IPS-NIHi11 (cell line): Measurements from ENCODE around the gene GAPDHS.

ENCODE experiments used
- DNase-seq: peaks from one replicate; pipeline ENCODE4 v3.0.0; 2012; ENCODE audit warnings: mixed read lengths, low spot score

Gene GAPDHS

DNA sequence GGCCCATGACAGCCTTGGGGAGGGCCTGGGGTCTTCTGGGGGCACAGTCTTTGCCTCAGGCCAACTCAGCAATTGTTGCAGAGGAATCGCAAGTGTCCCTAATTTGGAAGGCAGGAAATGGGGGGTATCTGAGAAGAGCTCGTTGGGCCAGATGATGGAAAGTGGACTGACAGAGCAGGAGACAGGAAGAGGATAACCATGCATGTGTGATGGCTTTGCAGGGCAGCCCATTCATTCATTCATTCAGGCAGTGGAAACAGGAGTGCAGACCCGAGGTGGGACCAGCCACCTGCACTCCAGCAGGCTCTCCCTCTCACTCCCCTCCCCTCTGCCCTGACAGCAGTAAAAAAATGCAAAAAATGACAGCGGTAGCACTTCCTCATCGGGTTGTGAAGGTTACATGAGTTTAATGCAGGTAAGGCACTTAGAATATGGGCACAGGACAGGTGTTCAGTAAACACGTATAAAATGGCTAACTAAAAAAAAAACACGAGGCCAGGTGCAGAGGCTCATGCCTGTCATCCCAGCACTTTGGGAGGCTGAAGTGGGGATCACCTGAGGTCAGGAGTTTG lies 7.2 kb downstream of the GAPDHS start:
- no peak for DNase-seq

DNA sequence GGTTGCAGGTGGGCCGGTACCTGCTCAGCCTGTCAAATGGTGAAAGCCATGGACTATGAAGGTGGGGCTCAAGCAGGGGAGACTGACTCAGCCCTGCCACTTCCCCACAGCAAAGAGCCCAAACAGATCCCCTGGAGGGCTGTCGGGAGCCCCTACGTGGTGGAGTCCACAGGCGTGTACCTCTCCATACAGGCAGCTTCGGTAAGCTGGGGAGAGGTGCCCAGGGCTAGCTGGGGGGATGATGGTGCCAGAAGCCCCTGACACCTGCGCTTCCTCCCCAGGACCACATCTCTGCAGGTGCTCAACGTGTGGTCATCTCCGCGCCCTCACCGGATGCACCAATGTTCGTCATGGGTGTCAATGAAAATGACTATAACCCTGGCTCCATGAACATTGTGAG lies 9.0 kb downstream of the GAPDHS start:
- DNase-seq, result no peak

DNA sequence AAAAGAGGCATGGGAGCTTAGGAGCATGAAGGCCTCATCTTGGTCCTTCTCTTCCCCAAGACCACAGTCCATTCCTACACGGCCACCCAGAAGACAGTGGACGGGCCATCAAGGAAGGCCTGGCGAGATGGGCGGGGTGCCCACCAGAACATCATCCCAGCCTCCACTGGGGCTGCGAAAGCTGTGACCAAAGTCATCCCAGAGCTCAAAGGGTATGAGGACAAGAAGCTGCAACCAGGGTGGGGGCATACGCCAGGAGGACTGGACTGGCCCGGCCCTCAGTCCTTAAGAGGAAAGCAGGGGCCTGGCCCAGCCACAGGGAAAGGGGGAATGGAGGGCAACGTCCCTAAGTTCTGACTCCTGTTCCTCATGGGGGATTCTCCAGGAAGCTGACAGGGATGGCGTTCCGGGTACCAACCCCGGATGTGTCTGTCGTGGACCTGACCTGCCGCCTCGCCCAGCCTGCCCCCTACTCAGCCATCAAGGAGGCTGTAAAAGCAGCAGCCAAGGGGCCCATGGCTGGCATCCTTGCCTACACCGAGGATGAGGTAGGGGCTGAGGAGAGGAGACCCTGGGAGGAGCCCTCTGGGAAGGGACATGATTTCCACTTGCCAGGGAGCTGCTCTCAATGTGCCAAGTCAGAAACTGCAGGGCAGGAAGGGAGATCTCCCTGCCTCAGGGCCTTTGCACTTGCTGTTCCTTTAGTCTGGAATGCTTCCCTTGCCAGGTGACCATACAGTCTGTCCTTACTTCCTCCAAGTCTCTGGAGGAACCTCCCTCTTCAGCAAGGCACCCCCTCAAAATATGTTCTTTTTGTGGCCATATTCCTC lies 10.2 kb downstream of the GAPDHS start:
- DNase-seq, result no peak

DNA sequence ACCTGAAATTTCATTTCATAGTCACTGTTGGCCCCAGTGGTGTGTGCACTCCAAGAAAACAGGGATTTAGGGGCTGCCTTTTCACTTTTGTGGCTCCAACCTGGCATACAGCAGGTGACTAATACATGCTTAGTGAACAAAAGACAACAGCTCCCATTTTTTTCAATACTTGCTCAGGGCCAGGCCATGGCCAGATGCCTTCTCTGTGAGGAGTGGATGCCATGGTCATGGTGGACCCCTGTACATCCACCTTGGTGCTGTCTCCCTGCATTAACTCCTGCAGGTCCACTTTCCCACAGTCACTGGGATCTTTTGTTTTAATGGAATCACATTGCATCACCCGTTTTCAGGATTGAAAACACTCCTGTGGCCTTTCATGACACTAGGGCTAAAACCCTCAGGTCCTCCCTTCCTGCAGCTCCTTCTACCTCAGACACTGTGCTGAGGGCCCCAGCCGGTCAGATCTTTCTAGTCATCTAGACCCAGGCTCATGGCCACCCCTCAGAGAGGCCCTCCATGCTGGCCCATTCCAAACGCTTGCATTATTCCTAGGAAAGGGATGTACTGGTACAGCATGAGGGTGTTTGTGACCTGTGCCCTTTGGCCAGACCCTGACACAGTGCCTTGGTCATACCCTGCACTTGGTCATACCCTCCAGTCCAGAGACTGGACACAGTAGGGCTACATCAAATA lies 11.0 kb downstream of the GAPDHS start:
- no peak for DNase-seq

DNA sequence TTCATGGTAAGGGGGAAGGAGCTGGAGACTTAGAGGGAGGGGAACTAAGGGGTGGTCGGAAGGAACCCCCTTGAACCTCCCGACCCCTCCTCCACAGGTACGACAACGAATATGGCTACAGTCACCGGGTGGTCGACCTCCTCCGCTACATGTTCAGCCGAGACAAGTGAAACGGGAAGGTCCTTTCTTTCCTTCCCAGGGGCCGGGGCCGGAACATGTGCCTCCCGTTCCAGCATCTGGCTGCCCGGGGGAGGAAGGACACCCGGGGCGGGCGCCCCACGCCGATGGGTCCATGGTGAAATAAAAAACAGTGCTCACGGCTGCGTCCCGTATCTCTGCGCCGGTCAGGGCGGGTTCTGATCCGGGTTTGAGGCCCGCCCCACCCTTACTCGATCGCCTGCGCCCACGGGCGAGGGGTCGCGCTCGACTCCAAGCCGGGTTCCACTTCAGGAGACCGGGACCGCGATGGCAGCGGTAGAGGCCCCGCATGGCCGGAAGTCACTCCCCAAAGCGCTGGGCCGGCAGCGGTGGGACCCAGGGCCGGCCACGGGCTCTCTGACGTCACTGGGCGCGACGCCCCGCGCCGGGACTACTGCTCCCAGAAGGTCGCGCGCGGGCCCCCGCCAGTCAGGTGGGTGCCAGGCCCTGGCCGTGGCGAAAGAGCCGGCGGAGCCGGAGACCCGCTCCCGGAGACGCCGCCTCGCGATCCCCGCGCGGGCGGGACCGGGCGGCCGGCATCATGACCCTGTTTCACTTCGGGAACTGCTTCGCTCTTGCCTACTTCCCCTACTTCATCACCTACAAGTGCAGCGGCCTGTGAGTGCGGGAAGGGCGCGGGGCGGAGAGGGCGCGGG lies 12.0 kb downstream of the GAPDHS start, which contains the start of gene TMEM147:
Gene TMEM147 (plus strand): TSS at position 626 of the 854 bp plus-strand sequence. CDS start 114 bp downstream, at position 740.
- DNase-seq, result peak; percentile 100

DNA sequence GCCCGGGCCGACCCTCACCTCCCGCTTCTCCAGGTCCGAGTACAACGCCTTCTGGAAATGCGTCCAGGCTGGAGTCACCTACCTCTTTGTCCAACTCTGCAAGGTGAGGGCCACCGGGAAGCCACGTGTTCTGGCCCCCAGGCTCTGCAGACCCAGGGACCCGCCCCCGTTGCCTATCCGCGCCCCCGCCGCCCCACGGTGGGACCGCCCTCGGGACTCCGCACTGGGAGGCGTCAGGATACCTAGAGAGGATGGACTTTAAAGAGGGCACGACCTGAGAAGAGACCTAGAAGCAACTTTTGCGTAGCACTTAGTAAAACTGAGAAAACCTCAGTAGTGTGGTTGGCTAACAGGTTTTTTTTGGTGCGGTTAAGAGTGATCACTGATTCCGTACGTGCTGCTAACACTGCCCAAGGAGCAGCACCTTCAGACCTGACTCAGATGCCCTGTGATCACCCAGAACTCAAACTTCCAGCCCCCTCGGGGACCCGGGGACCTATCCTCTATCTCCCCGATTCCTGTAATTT lies 12.7 kb downstream of the GAPDHS start:
- peak; percentile 70 for DNase-seq

DNA sequence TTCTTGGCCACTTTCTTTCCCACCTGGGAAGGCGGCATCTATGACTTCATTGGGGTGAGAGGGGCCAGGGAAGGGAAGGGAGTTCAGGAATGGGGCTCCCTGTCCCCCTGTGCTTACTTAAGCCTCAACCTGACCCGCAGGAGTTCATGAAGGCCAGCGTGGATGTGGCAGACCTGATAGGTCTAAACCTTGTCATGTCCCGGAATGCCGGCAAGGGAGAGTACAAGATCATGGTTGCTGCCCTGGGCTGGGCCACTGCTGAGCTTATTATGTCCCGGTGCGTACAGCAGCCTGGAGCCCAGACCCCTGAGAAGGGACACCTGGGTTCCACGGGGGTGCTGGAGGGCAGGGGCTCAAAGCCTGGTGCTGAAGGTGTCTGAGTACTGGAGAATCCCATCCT lies 13.3 kb downstream of the GAPDHS start:
- DNase-seq, result no peak

DNA sequence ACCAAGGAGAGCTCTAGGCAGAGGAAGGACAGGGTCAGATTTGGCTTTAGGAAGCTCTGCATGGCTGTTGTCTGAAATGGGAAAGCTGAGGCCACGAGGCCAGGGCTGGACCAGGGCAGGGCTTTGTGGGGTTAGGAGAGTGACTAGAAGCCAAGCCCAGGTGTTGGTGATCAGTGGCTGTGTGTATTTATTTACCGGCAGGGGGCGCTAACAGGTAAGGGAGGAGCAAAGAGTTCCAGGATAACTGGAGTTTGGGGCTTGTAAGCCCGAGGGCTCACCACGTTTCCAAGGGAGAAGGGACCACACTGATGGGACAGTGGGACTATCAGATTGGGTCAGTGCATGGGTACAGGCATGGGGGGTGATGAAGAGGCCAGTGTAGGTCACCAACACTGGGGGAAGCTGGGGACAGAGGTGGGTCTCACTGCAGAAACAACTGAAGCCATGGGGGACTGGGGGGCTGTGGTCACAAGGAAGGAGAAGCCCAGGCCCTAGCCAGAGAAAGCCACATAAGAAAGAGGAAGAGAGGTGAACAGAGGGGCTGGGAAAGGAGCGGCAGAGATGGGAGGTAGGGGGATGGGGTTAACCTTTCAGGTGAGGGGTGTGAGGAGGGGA lies 16.0 kb downstream of the GAPDHS start:
- peak; percentile 79 for DNase-seq

DNA sequence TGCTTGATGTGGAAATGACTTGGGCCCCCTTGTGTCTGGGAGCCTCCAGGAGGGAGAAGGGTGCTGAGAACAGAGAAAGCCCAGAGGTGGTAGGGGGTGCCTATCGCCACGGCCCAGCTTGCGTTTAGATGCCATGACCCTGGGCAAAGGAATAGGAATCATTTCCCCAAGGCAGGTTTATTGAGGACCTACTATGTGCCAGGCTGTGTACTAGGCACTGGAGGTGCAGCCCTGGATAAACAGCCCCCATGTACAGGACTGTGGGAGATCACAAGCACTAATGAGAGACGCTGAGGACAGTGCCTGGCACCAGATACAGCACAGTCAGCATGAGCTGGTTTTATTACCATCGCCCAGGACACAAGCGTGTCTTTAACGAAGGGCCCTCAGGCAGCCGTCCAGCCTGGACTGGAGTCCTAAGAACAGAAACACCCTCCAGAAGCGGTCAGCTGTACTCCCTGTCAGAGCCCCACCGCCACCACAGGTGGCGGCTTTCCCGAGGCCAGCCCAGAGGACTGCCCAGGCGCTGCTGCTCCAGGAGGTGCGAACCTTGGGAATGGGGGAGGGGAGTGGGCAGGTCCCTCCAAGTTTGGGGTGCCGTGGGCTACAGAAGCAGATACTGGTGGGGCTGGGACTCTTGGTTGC lies 16.7 kb downstream of the GAPDHS start:
- DNase-seq, result no peak

DNA sequence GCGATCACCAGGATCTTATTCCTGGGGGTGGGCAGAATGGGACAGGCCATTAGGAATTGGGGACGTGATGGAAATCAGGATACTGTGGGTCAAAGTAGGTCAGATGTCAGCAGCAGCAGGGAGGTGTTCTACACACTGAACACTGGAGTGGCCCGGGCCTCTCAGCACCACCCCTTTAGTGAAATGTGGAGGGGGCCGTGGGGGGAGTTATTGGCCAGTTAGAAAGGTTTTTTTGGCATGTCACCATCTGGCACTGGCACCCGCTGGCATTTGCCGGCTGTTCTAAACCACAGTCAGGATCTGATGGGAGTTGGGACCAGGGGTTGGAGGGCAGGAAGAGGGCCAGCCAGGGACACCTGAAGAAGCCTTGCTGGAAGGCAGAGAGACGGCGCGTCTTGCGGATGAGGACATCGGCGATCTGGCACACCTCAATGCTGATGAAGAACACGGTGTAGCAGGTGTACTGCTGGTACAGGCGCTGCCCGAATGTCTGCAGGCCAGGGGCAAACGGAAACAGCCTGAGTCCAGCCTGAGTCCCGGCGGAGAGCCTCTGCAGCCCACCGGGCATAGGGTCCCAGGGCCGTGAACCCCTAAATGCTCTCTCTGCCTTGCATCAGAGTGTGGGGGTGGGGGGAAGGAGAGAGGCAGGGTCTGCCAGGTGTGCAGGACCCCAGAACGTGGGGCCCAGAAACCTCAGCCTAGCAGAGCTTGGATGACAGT lies 18.0 kb downstream of the GAPDHS start:
- DNase-seq, result no peak

DNA sequence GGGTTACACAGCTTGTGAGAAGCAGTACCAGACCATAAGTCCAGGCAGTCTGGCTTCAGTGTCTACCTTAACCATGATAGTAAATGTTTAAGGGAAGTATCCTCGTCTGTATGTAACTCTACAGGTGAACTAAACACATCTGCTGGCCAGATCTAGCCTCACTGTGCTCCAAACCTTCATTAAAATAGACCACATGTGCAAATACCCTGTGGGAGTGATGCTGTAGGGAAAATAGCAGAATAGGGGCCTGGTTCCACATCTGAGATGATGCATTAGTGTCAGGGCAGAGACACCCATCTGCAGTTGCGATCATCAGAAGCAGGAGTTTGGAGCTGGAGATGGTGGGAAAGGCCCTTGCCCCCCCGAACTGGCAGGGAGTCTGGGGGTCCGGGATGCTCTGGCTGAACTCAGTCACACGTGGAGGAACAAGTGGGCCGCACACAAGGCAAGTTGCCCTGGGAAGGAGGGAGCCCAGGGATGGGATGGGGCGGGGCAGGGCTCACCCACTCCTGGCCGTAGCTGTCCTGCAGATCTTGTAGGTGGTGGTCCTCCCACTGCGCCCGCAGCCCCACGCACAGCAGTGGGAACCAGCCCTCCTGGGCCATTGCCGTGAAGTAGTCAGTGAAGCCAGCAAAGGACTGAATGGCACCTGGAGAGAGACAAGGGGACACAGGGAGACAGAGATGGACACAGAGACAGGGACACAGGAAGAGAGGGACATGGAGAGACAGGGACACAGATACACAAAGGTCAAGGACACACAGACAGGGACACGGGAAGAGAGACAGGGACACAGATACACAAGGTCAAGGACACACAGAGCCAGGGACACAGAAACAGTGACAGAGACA lies 19.5 kb downstream of the GAPDHS start:
- DNase-seq, result no peak

DNA sequence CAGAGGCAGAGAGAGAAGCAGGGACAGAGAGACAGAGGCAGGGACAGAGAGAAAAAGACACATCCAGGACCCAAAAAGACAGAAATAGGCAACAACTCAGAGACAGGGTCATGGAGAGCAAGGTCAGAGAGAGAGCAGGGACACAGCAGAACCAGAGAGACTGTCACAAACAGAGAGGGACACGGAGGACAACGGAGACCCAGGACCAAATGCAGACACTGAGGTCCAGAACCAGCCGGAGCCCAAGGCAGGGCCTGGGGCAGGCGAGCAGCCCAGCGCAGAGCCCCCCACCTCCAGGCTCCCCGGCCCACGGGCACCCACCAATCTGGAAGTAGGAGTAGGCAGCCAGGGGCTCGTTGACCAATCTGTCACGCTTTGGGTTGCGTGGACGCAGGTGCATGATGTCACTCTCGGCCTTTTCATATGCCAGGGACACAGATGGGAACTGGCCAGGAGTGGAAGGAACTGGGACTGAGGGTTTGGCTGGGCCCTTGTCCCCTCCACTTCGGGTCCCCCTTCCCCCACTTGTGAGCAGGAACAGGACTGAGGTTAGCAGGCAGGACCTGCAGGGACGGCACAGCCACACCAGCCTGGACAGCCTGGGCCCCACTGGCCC lies 20.2 kb downstream of the GAPDHS start:
- no peak for DNase-seq

DNA sequence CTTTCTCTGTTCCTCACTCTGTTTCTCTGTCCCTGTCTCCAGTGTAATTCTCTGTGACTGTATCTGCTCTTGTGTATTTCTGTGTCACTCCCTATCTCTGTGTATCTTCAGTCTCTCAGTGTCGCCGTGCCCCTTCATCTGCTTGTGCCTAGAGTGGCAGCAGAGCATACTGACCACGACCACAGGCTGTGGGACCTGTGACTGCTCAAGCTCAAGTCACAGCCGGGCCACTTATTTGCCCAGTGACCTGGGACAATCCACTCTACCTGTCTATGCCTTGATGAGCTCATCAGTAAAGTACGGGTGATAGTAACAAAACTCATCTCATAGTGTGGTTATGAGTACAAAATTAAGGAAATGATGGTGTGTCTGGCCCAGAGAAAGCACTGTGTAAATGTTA lies 20.8 kb downstream of the GAPDHS start:
- DNase-seq, result no peak

DNA sequence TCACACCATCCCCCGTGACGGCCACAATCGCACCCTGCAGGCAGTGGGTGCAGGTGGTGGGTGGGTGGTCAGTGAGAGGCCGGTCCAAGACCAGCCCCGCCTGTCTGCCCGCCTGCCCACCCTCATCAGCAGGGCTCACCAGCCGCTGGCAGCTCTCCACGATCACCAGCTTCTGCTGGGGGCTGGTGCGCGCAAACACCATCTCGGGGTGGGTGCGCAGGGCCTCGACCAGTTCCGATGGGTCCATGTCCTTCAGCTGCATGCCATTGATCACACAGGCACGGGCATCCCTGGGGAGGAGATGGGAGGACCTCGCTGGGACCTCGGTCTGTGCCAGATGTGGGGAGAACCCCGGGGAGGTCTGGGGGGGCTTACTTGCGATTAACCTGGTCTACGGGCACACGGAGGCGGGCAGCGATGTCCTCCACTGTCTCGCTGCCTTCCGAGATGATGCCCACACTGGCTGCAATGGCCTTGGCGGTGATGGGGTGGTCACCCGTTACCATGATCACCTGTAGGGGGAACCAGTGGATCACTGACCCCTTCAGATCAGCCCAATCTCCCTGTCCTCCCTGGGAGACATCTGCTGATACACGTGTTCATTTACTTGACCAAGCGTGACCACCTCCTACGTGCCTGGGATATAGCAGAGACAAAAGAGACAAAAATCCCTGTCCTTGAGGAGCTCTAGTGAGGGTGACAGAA lies 22.2 kb downstream of the GAPDHS start:
- DNase-seq, result peak; percentile 72

DNA sequence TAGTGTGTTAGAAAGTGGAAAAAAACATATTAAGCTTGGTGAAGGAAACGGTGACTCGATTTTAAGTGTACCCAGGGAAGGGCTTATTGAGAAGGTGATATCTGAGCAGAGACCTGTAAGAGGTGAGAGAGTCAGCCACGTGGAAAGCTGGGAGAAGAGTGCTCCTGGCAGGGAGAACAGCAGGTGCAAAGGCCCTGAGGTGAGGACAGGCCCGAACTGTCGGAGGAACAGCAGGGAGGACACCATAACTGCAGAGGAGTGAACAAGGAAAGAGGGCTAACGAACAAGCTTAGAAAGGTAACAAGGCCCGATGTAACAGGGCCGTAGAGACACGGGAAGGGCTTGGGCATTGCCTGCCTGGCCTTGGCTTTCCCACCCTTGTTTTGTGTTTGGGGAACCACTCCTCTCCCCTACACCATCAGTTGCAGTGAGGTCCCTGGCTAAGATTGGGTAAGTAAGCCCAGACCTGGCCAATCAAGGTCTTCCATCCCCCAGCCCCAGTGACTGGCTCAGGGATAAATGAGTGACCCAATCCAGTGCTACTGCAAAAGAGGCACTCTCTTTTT lies 22.9 kb downstream of the GAPDHS start:
- DNase-seq, result no peak

DNA sequence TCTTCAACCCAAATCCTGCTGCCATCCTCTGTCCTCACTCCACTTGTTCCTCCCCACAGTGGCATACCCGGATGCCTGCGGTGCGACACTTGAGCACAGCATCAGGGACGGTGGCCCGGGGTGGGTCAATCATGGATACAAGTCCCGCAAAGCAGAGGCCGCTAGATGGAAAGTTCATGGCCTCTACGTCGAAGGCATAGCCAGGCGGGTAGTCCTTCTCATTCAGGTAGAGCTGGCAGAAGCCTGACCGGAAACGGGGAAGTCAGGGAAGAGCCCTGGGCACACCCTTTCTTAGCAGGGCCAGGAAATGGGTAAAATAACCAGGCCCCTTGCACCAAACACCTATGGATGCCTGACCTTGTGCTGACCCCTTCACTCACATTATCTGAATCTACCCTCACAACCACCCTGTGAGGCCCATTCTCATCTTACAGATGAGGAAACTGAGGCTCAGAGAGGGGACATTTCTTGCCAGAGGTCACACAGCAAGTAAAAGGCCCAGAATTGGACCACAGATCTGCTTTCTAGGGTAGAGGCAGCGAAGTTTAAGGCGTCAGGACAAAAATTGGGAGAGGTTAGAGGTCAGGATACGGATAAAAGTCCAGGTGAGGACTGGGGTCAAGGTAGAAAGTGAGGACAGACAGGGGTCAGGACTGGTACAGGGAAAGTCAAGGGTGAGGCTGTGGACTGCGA lies 23.7 kb downstream of the GAPDHS start:
- no peak for DNase-seq
